ENCODE measurements around the gene FSTL5. TPM values are rescaled to one million over a fixed set of nuclear protein-coding genes. Genes with fewer than 3 reads are reported as not detected.

The FSTL5 gene
- total and polyA plus RNA-seq, 2 donors (not counting 3 experiments of a cell fraction or from before 2014, with no cell fraction given): 1.3 to 1.9 TPM

DNA sequence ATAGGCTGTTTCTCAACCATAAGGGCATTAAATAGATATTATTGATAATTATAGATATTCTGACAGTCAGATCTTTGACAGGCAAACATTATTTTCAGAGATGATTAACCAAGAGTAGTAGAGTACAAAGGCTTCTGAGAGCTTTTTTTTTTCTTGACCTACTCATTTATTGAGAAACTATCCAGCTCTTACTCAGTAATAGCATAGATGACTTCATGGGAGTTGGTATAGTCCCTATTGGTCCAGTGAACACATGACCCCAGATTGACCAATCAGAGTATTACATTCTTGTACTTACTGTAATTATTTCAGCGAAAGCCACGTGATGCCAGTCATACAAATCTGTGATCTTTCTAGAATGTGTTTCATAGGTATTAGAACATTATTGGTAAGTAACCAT is 508.7 kb downstream of the FSTL5 start:
- no peaks in the 10 kb centered on the region for H3K36me3 ChIP-seq (ENCODE audit: control insufficient read depth in 2 of 2, extremely low read depth in 1 of 2, insufficient read depth in 2 of 2, low read length in 2 of 2)
- ChIA-PET POLR2A (no interaction called here), CTCF (no interaction called here)
- no peaks in the 10 kb centered on the region for H3K79me2 ChIP-seq (ENCODE audit: control insufficient read depth, insufficient read depth, low read length)
- no peak overlapping the region for H3K9ac ChIP-seq (replicated peaks; ENCODE audit: extremely low read depth, insufficient read depth, low read length)
- no peaks in the 10 kb centered on the region for H3K27me3 ChIP-seq (ENCODE audit: control insufficient read depth in 2 of 2, insufficient read depth in 2 of 2, low read length in 2 of 2)
- H3K9me1 ChIP-seq (replicated peaks; ENCODE audit: control insufficient read depth, extremely low read depth, insufficient read depth, low read length): no peaks in the 10 kb centered on the region
- no peaks in the 10 kb centered on the region for H3K4me1 ChIP-seq (ENCODE audit: control insufficient read depth, extremely low read depth, insufficient read depth, low read length)
- no peak overlapping the region for H3K27ac ChIP-seq (ENCODE audit: insufficient read depth, low read depth, low read length)
- no peak overlapping the region for H2AFZ ChIP-seq (ENCODE audit: low read depth, low read length)
- no peaks in the 10 kb centered on the region for H4K20me1 ChIP-seq (replicated peaks; ENCODE audit: control insufficient read depth, extremely low read depth, insufficient read depth, low read length)
- H3K4me2 ChIP-seq (ENCODE audit: insufficient read depth, low read length): no peak overlapping the region
- no peak for DNase-seq (ENCODE audit: low read depth, low spot score)
- H3K9me3 ChIP-seq (replicated peaks; ENCODE audit: control insufficient read depth, insufficient read depth, low read length): no peaks in the 10 kb centered on the region
- no peak for FAIRE-seq
- no peak overlapping the region for H3K4me3 ChIP-seq (replicated peaks in 1 of 3; ENCODE audit: insufficient read depth in 1 of 3, low read depth in 1 of 3, low read length in 3 of 3)
- TF ChIP-seq POLR2AphosphoS5 (IDR thresholded peaks at IDR 0.05; ENCODE audit: insufficient read depth, low read depth, low read length) (no peak), EZH2 (IDR thresholded peaks at IDR 0.05; ENCODE audit: borderline replicate concordance, low read depth, low read length, severe bottlenecking) (no peak), CTCF (IDR thresholded peaks at IDR 0.05; ENCODE audit: extremely low read depth in 1 of 2, insufficient read depth in 1 of 2, low read depth in 1 of 2, low read length in 2 of 2) (no peak), POLR2A (IDR thresholded peaks at IDR 0.05; ENCODE audit: low read depth, low read length) (no peak), JUN (IDR thresholded peaks at IDR 0.05; ENCODE audit: borderline replicate concordance, insufficient read depth, insufficient read length, low read depth) (no peak), GATA2 (IDR thresholded peaks at IDR 0.05; ENCODE audit: insufficient read depth, insufficient read length, low read depth, low read length) (no peak), FOS (IDR thresholded peaks at IDR 0.05; ENCODE audit: borderline replicate concordance, insufficient read depth, low read length) (no peak), MYC (IDR thresholded peaks at IDR 0.05; ENCODE audit: low read depth, low read length) (no peak), MAX (IDR thresholded peaks at IDR 0.05; ENCODE audit: insufficient read depth, insufficient read length) (no peak)
- no TSS peak for BruUV-seq (replicated peaks)
- dilution Hi-C loops (cut with MboI; ENCODE audit: extremely low pct_ligation_motif_present, low sequenced_read_pairs) (no loop called here), intact Hi-C loops (cut with micrococcal nuclease) (no loop called here)

Measured in endothelial cell of umbilical vein (primary cell).